NCI-H226 (cell line): ENCODE data around the gene PAPPA.

Experiments
- DNase-seq: peaks from one replicate; pipeline ENCODE4 v3.0.0-alpha.2; 2015

PAPPA gene

GRCh38 chr9:116182876-116183275, 29.3 kb downstream of the PAPPA start:
- no peak for DNase-seq

GRCh38 chr9:116187570-116188170, 34.1 kb downstream of the PAPPA start:
- DNase-seq, result no peak

GRCh38 chr9:116189683-116190082, 36.1 kb downstream of the PAPPA start:
- peak; percentile 81 for DNase-seq

GRCh38 chr9:116190637-116191396, 37.2 kb downstream of the PAPPA start:
- DNase-seq, result peak; percentile 92

GRCh38 chr9:116191576-116192415, 38.2 kb downstream of the PAPPA start:
- DNase-seq, result no peak

GRCh38 chr9:116193636-116194035, 40.0 kb downstream of the PAPPA start:
- DNase-seq, result peak; percentile 74

- no peak for DNase-seq
Measured at GRCh38 chr9:116196806-116197205, 43.2 kb downstream of the PAPPA start.

GRCh38 chr9:116198344-116198743, 44.8 kb downstream of the PAPPA start:
- DNase-seq, result peak; percentile 45

- peak; percentile 52 for DNase-seq
Measured at GRCh38 chr9:116202219-116202912, 48.8 kb downstream of the PAPPA start.

- no peak for DNase-seq
Measured at GRCh38 chr9:116204252-116204882, 50.8 kb downstream of the PAPPA start.

- DNase-seq, result no peak
Measured at GRCh38 chr9:116207371-116208111, 54.0 kb downstream of the PAPPA start.

- peak; percentile 38 for DNase-seq
Measured at GRCh38 chr9:116208417-116209232, 55.0 kb downstream of the PAPPA start.

GRCh38 chr9:116209414-116210116, 56.0 kb downstream of the PAPPA start:
- DNase-seq, result peak; percentile 66

- no peak for DNase-seq
Measured at GRCh38 chr9:116212986-116213692, 59.5 kb downstream of the PAPPA start.

GRCh38 chr9:116213693-116214047, 60.1 kb downstream of the PAPPA start:
- DNase-seq, result no peak

GRCh38 chr9:116218399-116218798, 64.8 kb downstream of the PAPPA start:
- DNase-seq, result no peak

GRCh38 chr9:116219686-116220085, 66.1 kb downstream of the PAPPA start:
- peak; percentile 87 for DNase-seq

- DNase-seq, result peak; percentile 63
Measured at GRCh38 chr9:116223926-116224325, 70.3 kb downstream of the PAPPA start.

- DNase-seq, result no peak
Measured at GRCh38 chr9:116230051-116230632, 76.6 kb downstream of the PAPPA start.
